IMR-90 (cell line): ENCODE results near the gene LDLRAD4. TPM values are rescaled to one million over a fixed set of nuclear protein-coding genes. Genes with fewer than 3 reads are reported as not detected.

Source experiments
- ATAC-seq: fragments of 200-7000 bp; cut with Tn5 transposase; 2 replicates; pipeline ENCODE4 v1.9.1; 2020; ENCODE audit warnings: low read depth, mild to moderate bottlenecking, moderate library complexity
- BruUV-seq: library from RNA; stranded (reverse); fragments of 400-500 nt; replicated peaks from 2 replicates; lab custom pipeline; 2021; lab: Mats Ljungman, UMichigan
- CTCF ChIA-PET: fragments of 300-600 bp; formaldehyde crosslinking; extraction: SDS; loops from one replicate; lab custom pipeline; 2021; ENCODE audit warnings: antibody characterized with exemption; lab: Yijun Ruan, JAX
- POLR2A ChIA-PET: fragments of 300-600 bp; sonication (Branson Sonifier 250); formaldehyde crosslinking; loops from one replicate; lab custom pipeline; 2022; ENCODE audit warnings: antibody characterized with exemption; ENCODE audit not compliant: unreplicated experiment; lab: Charles Lee
- DNase-seq: peaks from one replicate; pipeline ENCODE4 v3.0.0; 2013
- H2AFZ ChIP-seq: replicated peaks from 2 replicates; pipeline ENCODE3; 2013; ENCODE audit warnings: low read length, mild to moderate bottlenecking; ENCODE audit not compliant: poor library complexity
- H2AK5ac ChIP-seq: 2 replicates; pipeline ENCODE4 v1.6.1; 2013; ENCODE audit warnings: low read depth, low read length, inconsistent platforms
- H2AK9ac ChIP-seq: replicated peaks from 2 replicates; pipeline ENCODE3; 2013; ENCODE audit warnings: mild to moderate bottlenecking, low read depth, low read length, moderate library complexity; ENCODE audit not compliant: poor library complexity
- H2BK120ac ChIP-seq: 2 replicates; pipeline ENCODE4 v1.6.1; 2013; ENCODE audit warnings: low read depth, low read length, inconsistent platforms
- H2BK15ac ChIP-seq: 3 replicates; pipeline ENCODE4 v1.6.1; 2013; ENCODE audit warnings: low read depth, low read length, inconsistent platforms
- H2BK20ac ChIP-seq: 2 replicates; pipeline ENCODE4 v1.6.1; 2013; ENCODE audit warnings: low read depth, mild to moderate bottlenecking, inconsistent platforms, low read length, moderate library complexity
- H2BK5ac ChIP-seq: 2 replicates; pipeline ENCODE4 v1.6.1; 2013; ENCODE audit warnings: mild to moderate bottlenecking, low read depth, low read length, inconsistent platforms; ENCODE audit not compliant: poor library complexity, severe bottlenecking
- H3K14ac ChIP-seq: replicated peaks from 2 replicates; pipeline ENCODE4 v1.6.1; 2013; ENCODE audit warnings: low read depth, low read length, inconsistent platforms
- H3K18ac ChIP-seq: 2 replicates; pipeline ENCODE4 v1.6.1; 2013; ENCODE audit warnings: low read depth, low read length, control low read depth
- H3K23ac ChIP-seq: 2 replicates; pipeline ENCODE4 v1.6.1; 2013; ENCODE audit warnings: low read depth, low read length, inconsistent platforms
- H3K27ac ChIP-seq: 2 replicates; pipeline ENCODE4 v1.5.1; 2013; ENCODE audit warnings: mild to moderate bottlenecking, control low read depth, low read length; ENCODE audit not compliant: insufficient read depth
- H3K27me3 ChIP-seq: 2 replicates; pipeline ENCODE4 v1.6.1; 2013; ENCODE audit warnings: low read length; ENCODE audit not compliant: control insufficient read depth, insufficient read depth
- H3K36me3 ChIP-seq: 2 replicates; pipeline ENCODE4 v1.6.1; 2013; ENCODE audit warnings: low read length, mixed read lengths; ENCODE audit not compliant: control insufficient read depth, insufficient read depth
- H3K4ac ChIP-seq: 2 replicates; pipeline ENCODE4 v1.6.1; 2013; ENCODE audit warnings: low read depth, low read length, inconsistent platforms
- H3K4me1 ChIP-seq: 2 replicates; pipeline ENCODE4 v1.6.1; 2013; ENCODE audit warnings: low read length, mixed read lengths; ENCODE audit not compliant: control insufficient read depth, insufficient read depth
- H3K4me2 ChIP-seq: 2 replicates; pipeline ENCODE4 v1.6.1; 2013; ENCODE audit warnings: low read depth, mild to moderate bottlenecking, control low read depth, low read length, moderate library complexity
- H3K4me3 ChIP-seq: 2 replicates; pipeline ENCODE4 v1.5.1; 2013; ENCODE audit warnings: low read depth, mild to moderate bottlenecking, control low read depth, low read length, moderate library complexity; ENCODE audit not compliant: insufficient read depth
- H3K56ac ChIP-seq: 2 replicates; pipeline ENCODE4 v1.6.1; 2013; ENCODE audit warnings: low read length, inconsistent platforms; ENCODE audit not compliant: insufficient read depth; ENCODE audit errors: extremely low read depth
- H3K79me1 ChIP-seq, 2 experiments: 2 replicates each; pipeline ENCODE4 v1.6.1; 2013; ENCODE audit warnings: low read length in 2 of 2, inconsistent platforms in 1 of 2, low read depth in 1 of 2
- H3K9ac ChIP-seq: 2 replicates; pipeline ENCODE4 v1.6.1; 2013; ENCODE audit warnings: low read depth, low read length, control low read depth
- H3K9me1 ChIP-seq: 2 replicates; pipeline ENCODE4 v1.6.1; 2013; ENCODE audit warnings: low read length, inconsistent platforms; ENCODE audit not compliant: insufficient read depth
- H3K9me3 ChIP-seq: 2 replicates; pipeline ENCODE4 v1.6.1; 2013; ENCODE audit warnings: low read length; ENCODE audit not compliant: control insufficient read depth, insufficient read depth
- H4K20me1 ChIP-seq: 2 replicates; pipeline ENCODE4 v1.6.1; 2013; ENCODE audit warnings: low read length, inconsistent platforms; ENCODE audit not compliant: insufficient read depth
- H4K5ac ChIP-seq: 2 replicates; pipeline ENCODE4 v1.6.1; 2013; ENCODE audit warnings: mild to moderate bottlenecking, low read depth, low read length, control low read depth
- H4K8ac ChIP-seq, 2 experiments: 2 replicates each; pipeline ENCODE4 v1.6.1; 2013; ENCODE audit warnings: low read depth in 2 of 2, low read length in 2 of 2, control low read depth in 1 of 2, inconsistent platforms in 1 of 2
- H4K91ac ChIP-seq: 2 replicates; pipeline ENCODE4 v1.6.1; 2013; ENCODE audit warnings: low read depth, low read length, inconsistent platforms; ENCODE audit not compliant: insufficient read depth
- ELK1 ChIP-seq: fragments of 150-350 bp; IDR thresholded peaks from 2 replicates; pipeline ENCODE4 v1.6.1; 2016; ENCODE audit warnings: low read depth, mild to moderate bottlenecking, low read length, moderate library complexity, borderline replicate concordance
- MAFK ChIP-seq: IDR thresholded peaks from 2 replicates; pipeline ENCODE4 v1.6.1; 2012; ENCODE audit warnings: low read depth, low read length, improper control_type of control experiment
- MAZ ChIP-seq: IDR thresholded peaks from 2 replicates; pipeline ENCODE4 v1.6.1; 2012; ENCODE audit warnings: low read depth, mild to moderate bottlenecking, low read length, improper control_type of control experiment, moderate library complexity, borderline replicate concordance
- MXI1 ChIP-seq: IDR thresholded peaks from 2 replicates; pipeline ENCODE4 v1.6.1; 2012; ENCODE audit warnings: low read depth, mild to moderate bottlenecking, low read length, moderate library complexity, borderline replicate concordance
- NFE2L2 ChIP-seq: fragments of 150-350 bp; IDR thresholded peaks from 2 replicates; pipeline ENCODE4 v1.6.1; 2016; ENCODE audit warnings: low read depth, mild to moderate bottlenecking, low read length
- POLR2A ChIP-seq: IDR thresholded peaks from 2 replicates; pipeline ENCODE4 v1.6.1; 2012; ENCODE audit warnings: mild to moderate bottlenecking, low read depth, low read length
- RAD21 ChIP-seq: IDR thresholded peaks from 2 replicates; pipeline ENCODE4 v1.6.1; 2012; ENCODE audit warnings: low read length, improper control_type of control experiment
- RCOR1 ChIP-seq: IDR thresholded peaks from 2 replicates; pipeline ENCODE4 v1.6.1; 2012; ENCODE audit warnings: mild to moderate bottlenecking, low read length, improper control_type of control experiment; ENCODE audit not compliant: insufficient replicate concordance
- RFX5 ChIP-seq: IDR thresholded peaks from 2 replicates; pipeline ENCODE4 v1.8.0; 2012; ENCODE audit warnings: low read depth, mild to moderate bottlenecking, low read length, moderate library complexity
- USF2 ChIP-seq: fragments of 150-350 bp; IDR thresholded peaks from 2 replicates; pipeline ENCODE4 v1.6.1; 2017; ENCODE audit warnings: mild to moderate bottlenecking, antibody characterized with exemption, low read length, low read depth
- WGBS, 2 experiments: methylation state at CpG; one replicate each; pipeline versions ENCODE4 v1.1.5 to v1.1.7; 2013; ENCODE audit warnings: missing lambda C conversion rate in 2 of 2; ENCODE audit not compliant: insufficient read length in 1 of 2; ENCODE audit errors: extremely low coverage in 2 of 2; 5-methylcytosine and 5-hydroxymethylcytosine counted together
- dilution Hi-C: fragments of 300-500 bp; cut with HindIII; formaldehyde crosslinking; loops from one replicate; pipeline ENCODE4 v1.14.3; 2018; ENCODE audit warnings: low sequenced_read_pairs; ENCODE audit not compliant: unreplicated experiment
- in situ Hi-C: fragments of 300-500 bp; cut with MboI; formaldehyde crosslinking; loops from 3 replicates; pipeline ENCODE4 v1.14.3; 2019; ENCODE audit warnings: low sequenced_read_pairs, inconsistent platforms, mixed read lengths
- intact Hi-C: fragments of 100-400 bp; cut with micrococcal nuclease; formaldehyde crosslinking; loops from 2 replicates; pipeline ENCODE4 v1.10.0; 2022
- polyA plus RNA-seq, 3 experiments: library from polyadenylated mRNA; depleted of rRNA; stranded (reverse); fragments of >200 nt; gene quantifications; 2 replicates each; pipeline ENCODE4 v1.2.3, GENCODE V29; 2012; ENCODE audit warnings: low replicate concordance in 1 of 3
- total RNA-seq: library from RNA; depleted of rRNA; stranded (reverse); fragments of >200 nt; gene quantifications from 2 replicates; pipeline ENCODE4 v1.2.3, GENCODE V29; 2012

LDLRAD4 gene
- total and polyA plus RNA-seq, 2 of the 4 experiments (the other 2 are of a cell fraction) = not detected

- Histone ChIP-seq H3K79me1 (no peaks in the 10 kb centered on the region), H4K5ac (no peak overlapping the region), H3K4me2 (no peak overlapping the region), H3K23ac (no peak overlapping the region), H3K14ac (no peak overlapping the region), H2AK5ac (no peak overlapping the region), H3K9me3 (no peaks in the 10 kb centered on the region), H2BK20ac (no peak overlapping the region), H4K8ac (no peak overlapping the region), H3K27ac (no peak overlapping the region), H3K4me3 (no peak overlapping the region), H3K36me3 (no peaks in the 10 kb centered on the region), H4K20me1 (no peaks in the 10 kb centered on the region), H2AFZ (no peak overlapping the region), H3K56ac (no peak overlapping the region), H3K4me1 (no peaks in the 10 kb centered on the region), H3K9me1 (no peaks in the 10 kb centered on the region), H4K91ac (no peak overlapping the region), H2BK120ac (no peak overlapping the region), H3K9ac (no peak overlapping the region), H2BK15ac (no peak overlapping the region), H2AK9ac (no peak overlapping the region), H3K4ac (no peak overlapping the region), H3K18ac (no peak overlapping the region), H3K27me3 (peaks cover 20% of the 10 kb centered on the region), H2BK5ac (no peak overlapping the region)
- dilution Hi-C loops (no loop called here), intact Hi-C loops (no loop called here), in situ Hi-C loops (no loop called here)
- ChIA-PET CTCF (interaction anchor here (1.4 kb wide), 1 partner anchor 19 kb away, joined by 5 read pairs; no protein-coding TSS in a partner anchor), POLR2A (no interaction called here)
- ATAC-seq (no peak), DNase-seq (no peak)
- TF ChIP-seq MAFK = no peak
- TF ChIP-seq RFX5 = no peak
- no peak for TF ChIP-seq MAZ
- no peak for TF ChIP-seq NFE2L2
- TF ChIP-seq POLR2A = no peak
- no peak for TF ChIP-seq USF2
- TF ChIP-seq RCOR1 = no peak
- no peak for TF ChIP-seq RAD21
- no peak for TF ChIP-seq ELK1
- no peak for TF ChIP-seq MXI1
- BruUV-seq = no TSS peak
- 50% methylated on average over 2 of the region's 7 CpGs; no CpG with 5 or more reads in 1 of the 2 experiments for WGBS, 2 experiments
Measured at GRCh38 chr18:13178197-13178596, 40.4 kb upstream of the LDLRAD4 start.
